WTC11 (cell line): ENCODE measurements around the gene CNTNAP2. TPM values are rescaled to one million over a fixed set of nuclear protein-coding genes. Genes with fewer than 3 reads are reported as not detected.

Experiments used
- ATAC-seq: fragments of 200-7000 bp; cut with Tn5 transposase; 2 replicates; pipeline ENCODE4 v1.10.0; 2021; ENCODE audit warnings: mild to moderate bottlenecking, moderate library complexity
- CTCF ChIA-PET: fragments of 300-600 bp; sonication (Branson Sonifier 250); formaldehyde crosslinking; loops from one replicate; lab custom pipeline; 2021; ENCODE audit warnings: antibody characterized with exemption; lab: Charles Lee
- POLR2A ChIA-PET: fragments of 350-600 bp; sonication (Branson Sonifier 250); formaldehyde crosslinking; loops from one replicate; lab custom pipeline; 2021; ENCODE audit warnings: antibody characterized with exemption; lab: Charles Lee
- DNase-seq: peaks from one replicate; pipeline ENCODE4 v3.0.0; 2021; ENCODE audit warnings: low spot score
- H3K27ac Mint-ChIP-seq: 2 replicates; pipeline ENCODE4 v1.8.0; 2021; ENCODE audit warnings: mixed read lengths
- H3K27me3 Mint-ChIP-seq: 2 replicates; pipeline ENCODE4 v1.8.0; 2021; ENCODE audit warnings: low read depth, mild to moderate bottlenecking, moderate library complexity, mixed read lengths
- H3K36me3 Mint-ChIP-seq: 2 replicates; pipeline ENCODE4 v1.8.0; 2021; ENCODE audit warnings: mixed read lengths
- H3K4me1 Mint-ChIP-seq: 2 replicates; pipeline ENCODE4 v1.8.0; 2022; ENCODE audit warnings: mixed read lengths
- H3K4me3 Mint-ChIP-seq: 2 replicates; pipeline ENCODE4 v1.8.0; 2021; ENCODE audit warnings: mild to moderate bottlenecking, moderate library complexity, mixed read lengths
- H3K9me3 Mint-ChIP-seq: 2 replicates; pipeline ENCODE4 v1.8.0; 2021; ENCODE audit warnings: mixed read lengths
- CBFB ChIP-seq: sonication (generic); formaldehyde crosslinking; IDR thresholded peaks from 2 replicates; pipeline ENCODE4 v1.8.1; 2022; ENCODE audit warnings: mild to moderate bottlenecking, low read depth, missing genetic modification reagents
- ESRRA ChIP-seq: sonication (generic); formaldehyde crosslinking; IDR thresholded peaks from 2 replicates; pipeline ENCODE4 v1.8.1; 2022; ENCODE audit warnings: mild to moderate bottlenecking, missing genetic modification reagents, borderline replicate concordance
- ETV6 ChIP-seq: sonication (generic); formaldehyde crosslinking; IDR thresholded peaks from 2 replicates; pipeline ENCODE4 v1.8.1; 2022; ENCODE audit warnings: mild to moderate bottlenecking, missing genetic modification reagents
- FOXJ3 ChIP-seq: sonication (generic); formaldehyde crosslinking; IDR thresholded peaks from 2 replicates; pipeline ENCODE4 v1.9.0; 2021; ENCODE audit warnings: missing genetic modification reagents, mild to moderate bottlenecking, borderline replicate concordance
- GRHL2 ChIP-seq: fragments of 250-450 bp; sonication (Bioruptor Pico); IDR thresholded peaks from 2 replicates; pipeline ENCODE4 v1.8.0; 2022; ENCODE audit warnings: mild to moderate bottlenecking, moderate library complexity; ENCODE audit not compliant: insufficient replicate concordance, severe bottlenecking
- GTF2I ChIP-seq: fragments of 250-450 bp; sonication (Bioruptor Pico); conservative IDR thresholded peaks from 2 replicates; pipeline ENCODE4 v1.4.0; 2021; ENCODE audit warnings: mild to moderate bottlenecking
- HMGA2 ChIP-seq: fragments of 250-450 bp; sonication (Bioruptor Pico); IDR thresholded peaks from 2 replicates; pipeline ENCODE4 v1.4.0; 2021; ENCODE audit warnings: mild to moderate bottlenecking, moderate library complexity
- JAZF1 ChIP-seq: fragments of 250-450 bp; sonication (Bioruptor Pico); IDR thresholded peaks from 2 replicates; pipeline ENCODE4 v1.9.0; 2021; ENCODE audit warnings: moderate library complexity, mild to moderate bottlenecking, inconsistent platforms
- NFATC4 ChIP-seq: fragments of 250-450 bp; sonication (Bioruptor Pico); IDR thresholded peaks from 2 replicates; pipeline ENCODE4 v1.9.0; 2021; ENCODE audit warnings: mild to moderate bottlenecking
- NFE2L1 ChIP-seq: sonication (generic); formaldehyde crosslinking; IDR thresholded peaks from 2 replicates; pipeline ENCODE4 v1.8.1; 2023; ENCODE audit warnings: missing genetic modification reagents
- OVOL2 ChIP-seq: fragments of 250-450 bp; sonication (Bioruptor Pico); IDR thresholded peaks from 2 replicates; pipeline ENCODE4 v1.9.0; 2021; ENCODE audit warnings: mild to moderate bottlenecking, borderline replicate concordance
- PRRX2 ChIP-seq: fragments of 250-450 bp; sonication (Bioruptor Pico); IDR thresholded peaks from 2 replicates; pipeline ENCODE4 v1.8.0; 2021; ENCODE audit warnings: mild to moderate bottlenecking
- SOX15 ChIP-seq: fragments of 250-450 bp; sonication (Bioruptor Pico); IDR thresholded peaks from 2 replicates; pipeline ENCODE4 v1.9.0; 2021; ENCODE audit warnings: mild to moderate bottlenecking
- SP1 ChIP-seq: sonication (generic); formaldehyde crosslinking; conservative IDR thresholded peaks from 2 replicates; pipeline ENCODE4 v1.8.1; 2022; ENCODE audit warnings: missing genetic modification reagents
- TEAD4 ChIP-seq: sonication (generic); formaldehyde crosslinking; IDR thresholded peaks from 2 replicates; pipeline ENCODE4 v1.8.0; 2022; ENCODE audit warnings: mild to moderate bottlenecking, missing genetic modification reagents
- ZNF423 ChIP-seq: fragments of 250-450 bp; sonication (Bioruptor Pico); IDR thresholded peaks from 2 replicates; pipeline ENCODE4 v2.1.2; 2022; ENCODE audit warnings: mild to moderate bottlenecking, moderate library complexity
- total RNA-seq: library from RNA; stranded (reverse); gene quantifications from 3 replicates; pipeline ENCODE4 v1.2.3, GENCODE V29; 2021
- TF ChIP-seq, protein P1 (sequence below): fragments of 250-450 bp; sonication (Bioruptor Pico); IDR thresholded peaks from 2 replicates; pipeline ENCODE4 v2.1.2; 2022; ENCODE audit warnings: mild to moderate bottlenecking, moderate library complexity
- TF ChIP-seq, protein P2 (sequence below): fragments of 200-600 bp; IDR thresholded peaks from 2 replicates; pipeline ENCODE4 v1.8.0; 2022; ENCODE audit warnings: antibody characterized with exemption
- TF ChIP-seq, protein P3 (sequence below): sonication (generic); formaldehyde crosslinking; IDR thresholded peaks from 2 replicates; pipeline ENCODE4 v1.8.1; 2023; ENCODE audit warnings: mild to moderate bottlenecking, missing genetic modification reagents
- TF ChIP-seq, protein P4 (sequence below): sonication (generic); formaldehyde crosslinking; IDR thresholded peaks from 2 replicates; pipeline ENCODE4 v1.8.1; 2022; ENCODE audit warnings: low read depth, missing genetic modification reagents, borderline replicate concordance
- TF ChIP-seq, protein P5 (sequence below): sonication (generic); formaldehyde crosslinking; IDR thresholded peaks from 2 replicates; pipeline ENCODE4 v1.8.1; 2023; ENCODE audit warnings: mild to moderate bottlenecking, missing genetic modification reagents, moderate library complexity
- TF ChIP-seq, protein P6 (sequence below): sonication (generic); formaldehyde crosslinking; conservative IDR thresholded peaks from 2 replicates; pipeline ENCODE4 v1.8.1; 2022; ENCODE audit warnings: mild to moderate bottlenecking, missing genetic modification reagents
- TF ChIP-seq, protein P7 (sequence below): fragments of 250-450 bp; sonication (Bioruptor Pico); IDR thresholded peaks from 2 replicates; pipeline ENCODE4 v1.8.0; 2021; ENCODE audit warnings: mild to moderate bottlenecking

The CNTNAP2 gene
- total RNA-seq, 1 experiment from 2014 or later = 63.8 TPM

DNA sequence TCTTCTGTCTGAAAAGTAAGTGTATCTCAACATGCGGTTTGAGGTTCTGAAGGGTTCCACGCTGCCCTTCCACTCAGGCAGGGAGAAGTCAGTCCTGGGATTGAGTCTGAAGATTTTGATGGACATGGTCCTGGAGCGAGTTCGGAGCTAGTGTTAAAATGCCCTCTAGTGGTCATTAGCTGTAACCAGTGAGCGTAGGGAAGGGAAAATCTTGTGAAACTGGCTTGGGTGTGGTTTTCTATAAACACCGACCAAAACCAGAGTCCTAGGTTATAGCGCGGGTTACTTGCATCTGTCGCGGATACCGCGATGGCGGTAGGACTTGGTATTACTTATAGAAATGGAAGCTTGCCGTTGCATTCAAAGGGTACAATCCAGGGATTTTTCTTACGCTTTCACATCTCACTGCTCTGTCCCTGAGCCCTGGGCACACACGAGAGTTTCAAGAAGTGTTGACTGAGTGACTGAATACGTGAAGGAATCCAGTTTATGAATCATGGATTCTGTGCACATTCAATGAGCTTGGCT is 2125.8 kb downstream of the CNTNAP2 start:
- peaks cover 9% of the 10 kb centered on the region for H3K27me3 Mint-ChIP-seq
- POLR2A ChIA-PET = no interaction called here
- CTCF ChIA-PET = interaction anchor here (0.5 to 3.0 kb wide), 30 partner anchors 9 to 810 kb away, joined by 3 to 36 read pairs (median 4); no protein-coding TSS in a partner anchor
- peak overlapping the region; percentile 14; the same call in 1 of the 2 replicates for H3K4me3 Mint-ChIP-seq
- no peak overlapping the region for H3K27ac Mint-ChIP-seq
- ATAC-seq (peak; percentile 95), DNase-seq (peak; percentile 23)
- H3K4me1 Mint-ChIP-seq = peaks cover 12% of the 10 kb centered on the region
- H3K9me3 Mint-ChIP-seq = no peaks in the 10 kb centered on the region
- H3K36me3 Mint-ChIP-seq = no peaks in the 10 kb centered on the region
- TF ChIP-seq, protein P1, sequence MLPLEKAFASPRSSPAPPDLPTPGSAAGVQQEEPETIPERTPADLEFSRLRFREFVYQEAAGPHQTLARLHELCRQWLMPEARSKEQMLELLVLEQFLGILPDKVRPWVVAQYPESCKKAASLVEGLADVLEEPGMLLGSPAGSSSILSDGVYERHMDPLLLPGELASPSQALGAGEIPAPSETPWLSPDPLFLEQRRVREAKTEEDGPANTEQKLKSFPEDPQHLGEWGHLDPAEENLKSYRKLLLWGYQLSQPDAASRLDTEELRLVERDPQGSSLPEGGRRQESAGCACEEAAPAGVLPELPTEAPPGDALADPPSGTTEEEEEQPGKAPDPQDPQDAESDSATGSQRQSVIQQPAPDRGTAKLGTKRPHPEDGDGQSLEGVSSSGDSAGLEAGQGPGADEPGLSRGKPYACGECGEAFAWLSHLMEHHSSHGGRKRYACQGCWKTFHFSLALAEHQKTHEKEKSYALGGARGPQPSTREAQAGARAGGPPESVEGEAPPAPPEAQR (CRISPR knock-in tag) = no peak
- TF ChIP-seq, protein P2, sequence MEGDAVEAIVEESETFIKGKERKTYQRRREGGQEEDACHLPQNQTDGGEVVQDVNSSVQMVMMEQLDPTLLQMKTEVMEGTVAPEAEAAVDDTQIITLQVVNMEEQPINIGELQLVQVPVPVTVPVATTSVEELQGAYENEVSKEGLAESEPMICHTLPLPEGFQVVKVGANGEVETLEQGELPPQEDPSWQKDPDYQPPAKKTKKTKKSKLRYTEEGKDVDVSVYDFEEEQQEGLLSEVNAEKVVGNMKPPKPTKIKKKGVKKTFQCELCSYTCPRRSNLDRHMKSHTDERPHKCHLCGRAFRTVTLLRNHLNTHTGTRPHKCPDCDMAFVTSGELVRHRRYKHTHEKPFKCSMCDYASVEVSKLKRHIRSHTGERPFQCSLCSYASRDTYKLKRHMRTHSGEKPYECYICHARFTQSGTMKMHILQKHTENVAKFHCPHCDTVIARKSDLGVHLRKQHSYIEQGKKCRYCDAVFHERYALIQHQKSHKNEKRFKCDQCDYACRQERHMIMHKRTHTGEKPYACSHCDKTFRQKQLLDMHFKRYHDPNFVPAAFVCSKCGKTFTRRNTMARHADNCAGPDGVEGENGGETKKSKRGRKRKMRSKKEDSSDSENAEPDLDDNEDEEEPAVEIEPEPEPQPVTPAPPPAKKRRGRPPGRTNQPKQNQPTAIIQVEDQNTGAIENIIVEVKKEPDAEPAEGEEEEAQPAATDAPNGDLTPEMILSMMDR = peak; percentile 78

DNA sequence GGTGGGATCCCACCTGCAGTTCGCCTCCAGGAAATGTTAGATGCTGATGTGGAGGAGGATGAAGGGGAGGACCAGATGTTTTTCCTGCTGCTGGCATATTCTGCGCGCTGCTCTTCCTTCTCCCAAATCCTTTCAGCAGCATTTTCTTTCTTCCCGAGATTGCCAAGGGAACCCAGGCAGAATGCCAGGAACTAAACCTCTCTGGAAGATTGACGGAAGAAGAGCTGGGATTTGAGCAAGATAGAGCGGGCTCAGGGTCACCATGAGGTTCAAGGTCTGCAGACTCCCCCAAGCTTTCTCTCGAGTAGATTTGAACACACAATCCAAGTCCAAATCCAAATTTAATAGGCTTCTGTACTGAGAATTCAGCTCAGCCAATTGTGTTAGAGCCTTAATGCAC is 2128.8 kb downstream of the CNTNAP2 start:
- TF ChIP-seq, protein P3, sequence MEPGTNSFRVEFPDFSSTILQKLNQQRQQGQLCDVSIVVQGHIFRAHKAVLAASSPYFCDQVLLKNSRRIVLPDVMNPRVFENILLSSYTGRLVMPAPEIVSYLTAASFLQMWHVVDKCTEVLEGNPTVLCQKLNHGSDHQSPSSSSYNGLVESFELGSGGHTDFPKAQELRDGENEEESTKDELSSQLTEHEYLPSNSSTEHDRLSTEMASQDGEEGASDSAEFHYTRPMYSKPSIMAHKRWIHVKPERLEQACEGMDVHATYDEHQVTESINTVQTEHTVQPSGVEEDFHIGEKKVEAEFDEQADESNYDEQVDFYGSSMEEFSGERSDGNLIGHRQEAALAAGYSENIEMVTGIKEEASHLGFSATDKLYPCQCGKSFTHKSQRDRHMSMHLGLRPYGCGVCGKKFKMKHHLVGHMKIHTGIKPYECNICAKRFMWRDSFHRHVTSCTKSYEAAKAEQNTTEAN (CRISPR knock-in tag) = no peak
- TF ChIP-seq CBFB (CRISPR knock-in tag) (no peak), SP1 (CRISPR knock-in tag) (no peak), NFE2L1 (CRISPR knock-in tag) (no peak), ESRRA (CRISPR knock-in tag) (no peak), ZNF423 (CRISPR knock-in tag) (no peak), GRHL2 (no peak), SOX15 (CRISPR knock-in tag) (no peak), JAZF1 (CRISPR knock-in tag) (no peak), TEAD4 (CRISPR knock-in tag) (no peak), NFATC4 (CRISPR knock-in tag) (no peak)
- TF ChIP-seq, protein P4, sequence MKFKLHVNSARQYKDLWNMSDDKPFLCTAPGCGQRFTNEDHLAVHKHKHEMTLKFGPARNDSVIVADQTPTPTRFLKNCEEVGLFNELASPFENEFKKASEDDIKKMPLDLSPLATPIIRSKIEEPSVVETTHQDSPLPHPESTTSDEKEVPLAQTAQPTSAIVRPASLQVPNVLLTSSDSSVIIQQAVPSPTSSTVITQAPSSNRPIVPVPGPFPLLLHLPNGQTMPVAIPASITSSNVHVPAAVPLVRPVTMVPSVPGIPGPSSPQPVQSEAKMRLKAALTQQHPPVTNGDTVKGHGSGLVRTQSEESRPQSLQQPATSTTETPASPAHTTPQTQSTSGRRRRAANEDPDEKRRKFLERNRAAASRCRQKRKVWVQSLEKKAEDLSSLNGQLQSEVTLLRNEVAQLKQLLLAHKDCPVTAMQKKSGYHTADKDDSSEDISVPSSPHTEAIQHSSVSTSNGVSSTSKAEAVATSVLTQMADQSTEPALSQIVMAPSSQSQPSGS (CRISPR knock-in tag) = no peak
- Mint-ChIP-seq H3K27ac (no peak overlapping the region), H3K4me3 (no peak overlapping the region), H3K36me3 (peaks cover 8% of the 10 kb centered on the region), H3K9me3 (peaks cover 18% of the 10 kb centered on the region), H3K4me1 (peaks cover 12% of the 10 kb centered on the region), H3K27me3 (peaks cover 9% of the 10 kb centered on the region)
- ATAC-seq (no peak), DNase-seq (no peak)
- ChIA-PET POLR2A (interaction anchor here (0.5 kb wide), 1 partner anchor 265 kb away, joined by 4 read pairs; no protein-coding TSS in a partner anchor), CTCF (interaction anchor here (0.8 kb wide), 1 partner anchor 20 kb away, joined by 3 read pairs; no protein-coding TSS in a partner anchor)

DNA sequence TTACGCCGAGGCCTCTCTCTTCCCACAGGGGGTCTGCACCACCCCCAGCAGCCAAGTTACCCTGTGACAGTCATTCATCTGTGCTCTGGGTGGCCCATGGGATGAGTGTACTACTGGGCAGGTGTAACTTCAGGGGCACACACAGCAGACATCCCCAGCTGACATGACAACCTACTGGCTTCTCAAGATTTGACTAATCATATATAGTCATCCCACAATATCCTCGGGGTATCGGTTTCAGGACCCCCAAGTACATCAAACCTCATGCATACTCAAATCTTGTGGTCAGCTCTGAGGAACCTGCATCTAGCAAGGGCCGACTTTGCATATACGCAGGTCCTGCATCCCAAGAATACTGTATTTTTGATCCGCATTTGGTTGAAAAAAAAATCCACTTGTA is 2137.0 kb downstream of the CNTNAP2 start:
- ChIA-PET CTCF (no interaction called here), POLR2A (no interaction called here)
- Mint-ChIP-seq H3K27ac (no peak overlapping the region), H3K36me3 (peaks cover 37% of the 10 kb centered on the region), H3K27me3 (peaks cover 13% of the 10 kb centered on the region), H3K9me3 (peaks cover 45% of the 10 kb centered on the region), H3K4me3 (no peak overlapping the region), H3K4me1 (no peaks in the 10 kb centered on the region)
- DNase-seq (no peak), ATAC-seq (no peak)
- TF ChIP-seq, protein P4 (CRISPR knock-in tag) = no peak
- TF ChIP-seq ETV6 (CRISPR knock-in tag) (no peak), ESRRA (CRISPR knock-in tag) (no peak), HMGA2 (no peak), PRRX2 (CRISPR knock-in tag) (no peak), GTF2I (CRISPR knock-in tag) (no peak), FOXJ3 (no peak), OVOL2 (CRISPR knock-in tag) (no peak)
- TF ChIP-seq, protein P5, sequence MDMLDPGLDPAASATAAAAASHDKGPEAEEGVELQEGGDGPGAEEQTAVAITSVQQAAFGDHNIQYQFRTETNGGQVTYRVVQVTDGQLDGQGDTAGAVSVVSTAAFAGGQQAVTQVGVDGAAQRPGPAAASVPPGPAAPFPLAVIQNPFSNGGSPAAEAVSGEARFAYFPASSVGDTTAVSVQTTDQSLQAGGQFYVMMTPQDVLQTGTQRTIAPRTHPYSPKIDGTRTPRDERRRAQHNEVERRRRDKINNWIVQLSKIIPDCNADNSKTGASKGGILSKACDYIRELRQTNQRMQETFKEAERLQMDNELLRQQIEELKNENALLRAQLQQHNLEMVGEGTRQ (CRISPR knock-in tag) = no peak
- TF ChIP-seq, protein P6, sequence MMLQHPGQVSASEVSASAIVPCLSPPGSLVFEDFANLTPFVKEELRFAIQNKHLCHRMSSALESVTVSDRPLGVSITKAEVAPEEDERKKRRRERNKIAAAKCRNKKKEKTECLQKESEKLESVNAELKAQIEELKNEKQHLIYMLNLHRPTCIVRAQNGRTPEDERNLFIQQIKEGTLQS (CRISPR knock-in tag) = no peak
- TF ChIP-seq, protein P7, sequence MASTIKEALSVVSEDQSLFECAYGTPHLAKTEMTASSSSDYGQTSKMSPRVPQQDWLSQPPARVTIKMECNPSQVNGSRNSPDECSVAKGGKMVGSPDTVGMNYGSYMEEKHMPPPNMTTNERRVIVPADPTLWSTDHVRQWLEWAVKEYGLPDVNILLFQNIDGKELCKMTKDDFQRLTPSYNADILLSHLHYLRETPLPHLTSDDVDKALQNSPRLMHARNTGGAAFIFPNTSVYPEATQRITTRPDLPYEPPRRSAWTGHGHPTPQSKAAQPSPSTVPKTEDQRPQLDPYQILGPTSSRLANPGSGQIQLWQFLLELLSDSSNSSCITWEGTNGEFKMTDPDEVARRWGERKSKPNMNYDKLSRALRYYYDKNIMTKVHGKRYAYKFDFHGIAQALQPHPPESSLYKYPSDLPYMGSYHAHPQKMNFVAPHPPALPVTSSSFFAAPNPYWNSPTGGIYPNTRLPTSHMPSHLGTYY (CRISPR knock-in tag) = no peak
